A549 (cell line): Measurements from ENCODE around the gene SMAD3. TPM values are rescaled to one million over a fixed set of nuclear protein-coding genes. Genes with fewer than 3 reads are reported as not detected.

Source experiments
- ATAC-seq, 2 experiments: fragments of 200-7000 bp in 1 of 2; fragments of >200 bp in 1 of 2; cut with Nextera tagmentation in 1 of 2; cut with Tn5 transposase in 1 of 2; 3 replicates each; pipeline versions ENCODE4 v1.8.0 to v1.9.1; 2018 to 2020; ENCODE audit warnings: mild to moderate bottlenecking in 1 of 2, moderate library complexity in 1 of 2
- CTCF ChIA-PET: fragments of 300-600 bp; sonication (Branson Sonifier 250); formaldehyde crosslinking; extraction: SDS; loops from one replicate; lab custom pipeline; 2021; ENCODE audit warnings: antibody characterized with exemption, inconsistent platforms; lab: Yijun Ruan, JAX
- POLR2A ChIA-PET: fragments of 350-600 bp; formaldehyde crosslinking; extraction: SDS; loops from one replicate; lab custom pipeline; 2021; ENCODE audit warnings: antibody characterized with exemption, inconsistent platforms; lab: Yijun Ruan, JAX
- DNase-seq, 2 experiments: peaks; one replicate each; pipeline versions ENCODE4 v3.0.0 to v3.0.0-alpha.2; 2011 to 2016; ENCODE audit warnings: low read depth in 1 of 2, low spot score in 1 of 2
- FAIRE-seq: peaks from 2 replicates; lab custom pipeline; 2011; peaks lifted over from hg19 to GRCh38; lab: Jason Lieb, UNC
- H3K27ac ChIP-seq, 2 experiments: fragments of >200 bp; sonication (Bioruptor Twin); formaldehyde crosslinking; 3 replicates each; pipeline ENCODE4 v1.5.1; 2016 to 2017
- H3K4me1 ChIP-seq: fragments of >200 bp; sonication (Bioruptor Twin); formaldehyde crosslinking; 3 replicates; pipeline ENCODE4 v1.6.1; 2016
- H3K4me2 ChIP-seq: fragments of >200 bp; sonication (Bioruptor Twin); formaldehyde crosslinking; 3 replicates; pipeline ENCODE4 v1.6.1; 2016
- H3K4me3 ChIP-seq: fragments of >200 bp; sonication (Bioruptor Twin); formaldehyde crosslinking; 3 replicates; pipeline ENCODE4 v1.5.1; 2016
- H3K9me3 ChIP-seq: fragments of >200 bp; sonication (Bioruptor Twin); formaldehyde crosslinking; 3 replicates; pipeline ENCODE4 v1.6.1; 2016
- ATOH8 ChIP-seq: fragments of 250-450 bp; sonication (Bioruptor Pico); IDR thresholded peaks from 2 replicates; pipeline ENCODE4 v1.5.0; 2020; ENCODE audit warnings: low read depth, mild to moderate bottlenecking, moderate library complexity
- BCL3 ChIP-seq: fragments of >200 bp; sonication (Bioruptor Twin); formaldehyde crosslinking; IDR thresholded peaks from 3 replicates; pipeline ENCODE4 v1.6.1; 2016
- CBX8 ChIP-seq: fragments of 200-600 bp; sonication (generic); IDR thresholded peaks from 2 replicates; pipeline ENCODE4 v1.6.1; 2016
- CHD4 ChIP-seq: fragments of 200-600 bp; sonication (generic); IDR thresholded peaks from 2 replicates; pipeline ENCODE4 v1.6.1; 2016; ENCODE audit warnings: antibody characterized with exemption, mild to moderate bottlenecking, borderline replicate concordance
- CTCF ChIP-seq: fragments of >200 bp; sonication (Bioruptor Twin); formaldehyde crosslinking; IDR thresholded peaks from 3 replicates; pipeline ENCODE4 v1.5.1; 2016
- EHF ChIP-seq: fragments of 250-450 bp; sonication (Bioruptor Pico); IDR thresholded peaks from 2 replicates; pipeline ENCODE4 v1.5.0; 2020; ENCODE audit warnings: mild to moderate bottlenecking
- EHMT2 ChIP-seq: fragments of 200-600 bp; sonication (generic); IDR thresholded peaks from 2 replicates; pipeline ENCODE4 v1.6.1; 2016; ENCODE audit warnings: antibody characterized with exemption, low read depth, mild to moderate bottlenecking, moderate library complexity
- ELK1 ChIP-seq: fragments of 150-350 bp; IDR thresholded peaks from 2 replicates; pipeline ENCODE4 v1.6.1; 2014; ENCODE audit warnings: low read depth, mild to moderate bottlenecking, low read length
- EP300 ChIP-seq, 2 experiments: fragments of >200 bp; sonication (Bioruptor Twin); formaldehyde crosslinking; IDR thresholded peaks; 2 replicates in 1 of 2; 3 replicates in 1 of 2; pipeline ENCODE4 v1.6.1; 2016 to 2017
- ESRRA ChIP-seq: fragments of 150-350 bp; IDR thresholded peaks from 2 replicates; pipeline ENCODE4 v1.6.1; 2014; ENCODE audit warnings: mild to moderate bottlenecking, low read length, borderline replicate concordance
- FOSL2 ChIP-seq, 2 experiments: fragments of 450-650 bp in 1 of 2; fragments of >200 bp in 1 of 2; sonication (Bioruptor Twin) in 1 of 2; formaldehyde crosslinking; IDR thresholded peaks; 2 replicates each; pipeline versions ENCODE4 v1.5.0 to v1.6.1; 2016 to 2020; ENCODE audit warnings: mild to moderate bottlenecking in 1 of 2, moderate library complexity in 1 of 2
- GATA3 ChIP-seq: IDR thresholded peaks from 2 replicates; pipeline ENCODE4 v1.6.1; 2012; ENCODE audit warnings: borderline replicate concordance
- HOXA7 ChIP-seq: fragments of 250-450 bp; sonication (Bioruptor Pico); IDR thresholded peaks from 2 replicates; pipeline ENCODE4 v1.5.0; 2020; ENCODE audit warnings: mild to moderate bottlenecking, moderate library complexity
- HOXB13 ChIP-seq: fragments of 250-450 bp; sonication (Bioruptor Pico); IDR thresholded peaks from 2 replicates; pipeline ENCODE4 v1.5.0; 2020; ENCODE audit warnings: low read depth, mild to moderate bottlenecking, moderate library complexity
- MYC ChIP-seq: IDR thresholded peaks from 2 replicates; pipeline ENCODE4 v1.6.1; 2012; ENCODE audit warnings: mild to moderate bottlenecking, inconsistent platforms, low read length, improper control_type of control experiment, borderline replicate concordance
- NPAS2 ChIP-seq: fragments of 250-450 bp; sonication (Bioruptor Pico); IDR thresholded peaks from 2 replicates; pipeline ENCODE4 v1.8.0; 2022; ENCODE audit warnings: mild to moderate bottlenecking, moderate library complexity, borderline replicate concordance
- PHF8 ChIP-seq: fragments of 200-600 bp; sonication (generic); IDR thresholded peaks from 2 replicates; pipeline ENCODE4 v1.6.1; 2016; ENCODE audit warnings: low read depth, mild to moderate bottlenecking, antibody characterized with exemption, moderate library complexity, borderline replicate concordance
- POLR2A ChIP-seq: IDR thresholded peaks from 2 replicates; pipeline ENCODE4 v1.6.1; 2012; ENCODE audit warnings: mild to moderate bottlenecking, low read length
- RAD21 ChIP-seq, 2 experiments: fragments of >200 bp in 1 of 2; sonication (Bioruptor Twin) in 1 of 2; formaldehyde crosslinking in 1 of 2; IDR thresholded peaks in 1 of 2; conservative IDR thresholded peaks in 1 of 2; 2 replicates in 1 of 2; 3 replicates in 1 of 2; pipeline ENCODE4 v1.6.1; 2012 to 2018; ENCODE audit warnings: inconsistent platforms in 1 of 2
- RARB ChIP-seq: fragments of 250-450 bp; sonication (Bioruptor Pico); IDR thresholded peaks from 2 replicates; pipeline ENCODE4 v1.8.0; 2021; ENCODE audit warnings: mild to moderate bottlenecking, moderate library complexity
- RCOR1 ChIP-seq: fragments of 150-350 bp; IDR thresholded peaks from 2 replicates; pipeline ENCODE4 v1.6.1; 2014; ENCODE audit warnings: antibody characterized with exemption, low read length, low read depth
- RFX5 ChIP-seq: fragments of 450-650 bp; IDR thresholded peaks from 2 replicates; pipeline ENCODE4 v1.7.1; 2014; ENCODE audit warnings: antibody characterized with exemption, mild to moderate bottlenecking, moderate library complexity
- RNF2 ChIP-seq: fragments of 200-600 bp; sonication (generic); IDR thresholded peaks from 2 replicates; pipeline ENCODE4 v1.6.1; 2016; ENCODE audit warnings: low read depth, mild to moderate bottlenecking, antibody characterized with exemption, moderate library complexity, borderline replicate concordance
- SMC3 ChIP-seq: fragments of >200 bp; sonication (Bioruptor Twin); formaldehyde crosslinking; IDR thresholded peaks from 3 replicates; pipeline ENCODE4 v1.6.1; 2018; ENCODE audit warnings: inconsistent platforms
- USF2 ChIP-seq: fragments of 450-650 bp; IDR thresholded peaks from 2 replicates; pipeline ENCODE4 v1.6.1; 2014; ENCODE audit warnings: antibody characterized with exemption
- ZC3H11A ChIP-seq: fragments of 450-650 bp; IDR thresholded peaks from 2 replicates; pipeline ENCODE4 v1.6.1; 2014; ENCODE audit warnings: antibody characterized with exemption, mild to moderate bottlenecking
- ZNF302 ChIP-seq: fragments of 250-450 bp; sonication (Bioruptor Pico); IDR thresholded peaks from 2 replicates; pipeline ENCODE4 v1.9.0; 2021; ENCODE audit warnings: inconsistent platforms, mild to moderate bottlenecking, moderate library complexity
- ZSCAN20 ChIP-seq: fragments of 250-450 bp; sonication (Bioruptor Pico); IDR thresholded peaks from 2 replicates; pipeline ENCODE4 v1.8.0; 2022; ENCODE audit warnings: mild to moderate bottlenecking, moderate library complexity
- WGBS: methylation state at CpG from one replicate; pipeline ENCODE4 v1.1.6; 2017; ENCODE audit errors: missing lambda C conversion rate; 5-methylcytosine and 5-hydroxymethylcytosine counted together
- polyA plus RNA-seq, 4 experiments: library from polyadenylated mRNA; depleted of rRNA in 3 of 4; stranded (reverse); fragments of >200 nt; fragmentation: RNase III in 1 of 4; extraction: RNeasy Plus Mini Kit Qiagen cat#74134 plus additional on column Dnase treatment in 1 of 4; gene quantifications; 2 replicates in 3 of 4; 3 replicates in 1 of 4; pipeline ENCODE4 v1.2.3, GENCODE V29; 2011 to 2017

The SMAD3 gene
- polyA plus RNA-seq, 2 of the 4 experiments (the other 2 are of a cell fraction) = 74.6 to 77.2 TPM

- ATAC-seq (peak; percentile 41 to 55; a peak in 5 of 6 replicates), DNase-seq (no peak), FAIRE-seq (no peak)
- no peak overlapping the region for H3K4me3 ChIP-seq
- H3K9me3 ChIP-seq = no peaks in the 10 kb centered on the region
- TF ChIP-seq BCL3 (no peak), RFX5 (no peak), HOXB13 (CRISPR knock-in tag) (no peak), USF2 (no peak), FOSL2 (IDR thresholded peaks at IDR 0.05) (no peak), FOSL2 (CRISPR knock-in tag; IDR thresholded peaks at IDR 0.05) (no peak), RAD21 (conservative IDR thresholded peaks at IDR 0.05 in 1 of 2, IDR thresholded peaks at IDR 0.05 in 1 of 2) (no peak), EHMT2 (no peak), ZC3H11A (no peak), EP300 (IDR thresholded peaks at IDR 0.05) (no peak), ATOH8 (no peak), GATA3 (no peak), RCOR1 (no peak), POLR2A (no peak), ZSCAN20 (CRISPR knock-in tag) (no peak), RARB (no peak), ESRRA (no peak), CBX8 (no peak)
- ChIA-PET POLR2A (interaction anchor here (1.1 kb wide), 1 partner anchor 14 kb away, joined by 3 read pairs; no protein-coding TSS in a partner anchor), CTCF (interaction anchor here (0.9 to 3.8 kb wide), 7 partner anchors 12 to 280 kb away, joined by 3 to 24 read pairs (median 4); no protein-coding TSS in a partner anchor)
- WGBS = 75% methylated on average over 7 of the region's 7 CpGs
- peak overlapping the region; percentile 75 to 89 for H3K27ac ChIP-seq
- peaks cover 55% of the 10 kb centered on the region for H3K4me1 ChIP-seq
- H3K4me2 ChIP-seq = peak overlapping the region; percentile 83
Observed at GRCh38 chr15:67023517-67024313, 41.7 kb upstream of the SMAD3 start.

GRCh38 chr15:67024314-67024997 is 40.9 kb upstream of the SMAD3 start:
- no peak overlapping the region for H3K4me3 ChIP-seq
- CTCF ChIA-PET = interaction anchor here (0.9 to 3.8 kb wide), 4 partner anchors 13 to 279 kb away, joined by 3 to 24 read pairs (median 10); no protein-coding TSS in a partner anchor
- 8% methylated on average over 6 of the region's 6 CpGs for WGBS
- FAIRE-seq (peak; percentile 93), DNase-seq (peak; percentile 88 to 94), ATAC-seq (peak; percentile 87 to 89)
- H3K4me1 ChIP-seq = peaks cover 55% of the 10 kb centered on the region
- peak overlapping the region; percentile 83 for H3K4me2 ChIP-seq
- POLR2A ChIA-PET = interaction anchor here (1.1 kb wide), 1 partner anchor 13 kb away, joined by 3 read pairs; no protein-coding TSS in a partner anchor
- peak overlapping the region; percentile 75 to 89 for H3K27ac ChIP-seq
- no peaks in the 10 kb centered on the region for H3K9me3 ChIP-seq
- TF ChIP-seq EHF (CRISPR knock-in tag) = no peak
- peak; percentile 88 for TF ChIP-seq GATA3
- TF ChIP-seq HOXA7 (CRISPR knock-in tag) = no peak
- TF ChIP-seq PHF8 = no peak
- no peak for TF ChIP-seq CBX8
- TF ChIP-seq SMC3 = peak; percentile 54; the same call in 1 of the 3 replicates
- no peak for TF ChIP-seq ZNF302
- no peak for TF ChIP-seq RNF2
- no peak for TF ChIP-seq CTCF
- no peak for TF ChIP-seq RFX5
- no peak for TF ChIP-seq ATOH8
- TF ChIP-seq CHD4 = peak; percentile 96
- no peak for TF ChIP-seq NPAS2 (CRISPR knock-in tag)
- TF ChIP-seq MYC = 0 out of 2 replicates have a peak, but pooled peaks have one; percentile 19
- TF ChIP-seq POLR2A = no peak
- no peak for TF ChIP-seq ELK1
